Hematopoietic multipotent progenitor cell treated with erythropoietin and hydrocortisone succinate and interleukin-3 and kit ligand, for 8 days (in vitro differentiated cells): Measurements from ENCODE around the gene KRTAP1-5.
"Not testable (repeated sequence)": the region's sequence is repeated elsewhere in the genome, so short reads cannot be mapped to it uniquely, and the experiment has no call there.

Experiments used
- DNase-seq: peaks from one replicate; pipeline ENCODE4 v3.0.0-alpha.2; 2015

KRTAP1-5 gene

GRCh38 chr17:41002814-41003213, 24.2 kb downstream of the KRTAP1-5 start:
- no peak for DNase-seq

DNA sequence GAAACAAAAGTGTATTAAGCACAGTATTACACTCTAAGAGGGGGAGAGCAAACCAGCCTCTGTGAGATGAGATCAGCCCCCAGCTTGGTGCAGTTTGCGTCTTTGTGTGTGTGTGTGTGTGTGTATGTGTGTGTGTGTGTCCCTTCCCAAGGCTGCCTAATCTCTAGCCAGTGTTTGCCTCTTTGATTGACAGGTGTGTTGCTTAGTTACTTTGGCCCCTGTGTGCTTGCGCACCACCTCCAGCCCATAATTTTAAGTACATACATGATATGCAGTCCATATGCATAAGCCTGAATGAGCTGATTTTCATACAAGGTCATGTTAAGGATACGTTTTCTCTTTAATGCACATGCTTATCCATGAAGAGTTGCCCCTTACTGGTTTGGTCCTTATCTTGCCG, 25.2 kb downstream of the KRTAP1-5 start:
- DNase-seq = no peak

- DNase-seq = not testable (repeated sequence)
Measured at GRCh38 chr17:40999563-40999962, 27.4 kb downstream of the KRTAP1-5 start, which contains the start of gene KRTAP3-2. Gene KRTAP3-2, minus strand, starts transcription at chr17:40999906. Its CDS starts 53 bp downstream, at chr17:40999853.

- DNase-seq = no peak
Measured at GRCh38 chr17:40997361-40997760, 29.6 kb downstream of the KRTAP1-5 start.

- DNase-seq = no peak
Measured at GRCh38 chr17:40996829-40997228, 30.2 kb downstream of the KRTAP1-5 start.

GRCh38 chr17:40995116-40995515, 31.9 kb downstream of the KRTAP1-5 start:
- DNase-seq = no peak

DNA sequence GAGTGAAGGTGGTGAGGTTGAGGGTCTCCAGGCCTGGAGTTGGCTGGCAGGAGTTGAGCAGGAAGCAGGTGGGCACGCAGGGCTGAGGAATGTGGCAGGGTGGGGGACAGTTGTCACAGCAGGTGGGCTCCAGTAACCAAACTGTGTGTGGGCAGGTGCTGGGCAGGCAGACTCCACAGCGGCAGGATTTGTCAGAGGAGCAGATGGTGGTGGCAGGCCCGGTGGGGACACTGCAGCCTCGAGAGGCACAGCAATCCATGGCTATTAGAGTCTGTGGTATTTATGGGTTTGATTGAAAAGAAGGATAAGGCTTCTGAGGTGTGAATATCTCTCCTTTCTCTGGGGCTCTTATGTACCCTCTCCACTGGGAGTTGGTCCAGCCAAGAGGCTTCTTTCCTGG, 33.2 kb downstream of the KRTAP1-5 start, which contains the start of gene KRTAP3-3:
Gene KRTAP3-3 (minus strand): TSS at position 326 of the 400 bp plus-strand sequence. CDS start 67 bp downstream, at position 259.
- DNase-seq = no peak

- no peak for DNase-seq
Measured at GRCh38 chr17:40993084-40993483, 33.9 kb downstream of the KRTAP1-5 start.

DNA sequence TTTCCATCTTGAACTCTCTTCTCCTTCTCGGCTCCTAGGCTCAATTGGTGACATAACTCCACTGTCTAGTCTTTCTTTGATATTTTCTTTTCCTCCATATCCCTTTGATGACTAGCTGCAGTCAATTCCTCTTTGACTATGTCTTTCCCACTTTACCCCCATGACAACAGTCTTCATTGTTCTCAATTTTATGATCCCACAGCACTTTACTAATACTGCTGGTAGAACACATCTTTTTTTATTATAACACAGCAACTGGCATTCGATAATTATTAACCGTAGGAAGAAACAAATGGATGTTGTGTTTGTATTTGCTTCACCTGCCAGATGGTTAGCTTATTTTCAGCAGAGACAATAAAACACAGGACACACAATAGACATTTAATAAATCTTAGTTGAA, 34.3 kb downstream of the KRTAP1-5 start:
- no peak for DNase-seq

GRCh38 chr17:40986920-40987319, 40.1 kb downstream of the KRTAP1-5 start:
- DNase-seq = no peak

DNA sequence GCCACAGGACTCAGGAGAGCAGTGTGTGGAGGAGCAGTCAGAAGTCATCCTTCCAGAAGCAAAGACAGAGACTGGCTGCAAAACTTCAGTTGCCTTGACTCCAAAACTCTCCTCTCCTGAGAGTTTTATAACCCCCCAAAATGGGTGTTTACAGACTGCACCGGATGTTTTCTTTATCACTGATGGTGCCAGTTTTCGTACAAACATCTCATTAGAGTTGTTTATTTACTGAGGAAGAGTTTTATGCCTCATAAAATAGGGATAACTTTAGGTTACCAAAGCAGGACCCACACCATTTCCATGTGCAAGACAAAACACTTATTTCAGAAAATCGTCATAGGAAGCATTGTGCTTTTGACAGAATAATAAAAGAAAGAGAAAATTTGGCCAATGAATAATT, 42.8 kb downstream of the KRTAP1-5 start, which contains the start of gene KRT40:
Gene KRT40 (minus strand): TSS at position 101 of the 400 bp plus-strand sequence. CDS start 53 bp downstream, at position 48.
- DNase-seq = no peak

DNA sequence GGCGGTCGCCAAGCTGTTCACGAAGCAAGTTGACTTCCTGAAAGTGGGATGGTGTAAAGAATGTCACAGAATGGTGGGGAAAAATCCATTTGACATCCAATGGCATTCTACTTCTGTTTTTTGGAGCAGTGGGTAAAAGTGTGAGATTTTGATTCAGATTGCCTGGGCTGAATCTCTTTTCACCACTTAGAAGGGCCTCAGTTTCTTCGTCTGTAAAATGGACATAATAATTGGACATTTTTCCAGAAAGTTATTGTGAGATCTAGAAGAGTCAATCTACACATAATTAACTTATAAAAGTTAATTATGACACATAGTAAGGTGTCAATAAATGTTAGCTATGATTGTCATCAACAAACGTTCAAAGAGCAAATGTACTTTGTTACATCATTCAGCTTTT, 45.9 kb downstream of the KRTAP1-5 start:
- DNase-seq = no peak

DNA sequence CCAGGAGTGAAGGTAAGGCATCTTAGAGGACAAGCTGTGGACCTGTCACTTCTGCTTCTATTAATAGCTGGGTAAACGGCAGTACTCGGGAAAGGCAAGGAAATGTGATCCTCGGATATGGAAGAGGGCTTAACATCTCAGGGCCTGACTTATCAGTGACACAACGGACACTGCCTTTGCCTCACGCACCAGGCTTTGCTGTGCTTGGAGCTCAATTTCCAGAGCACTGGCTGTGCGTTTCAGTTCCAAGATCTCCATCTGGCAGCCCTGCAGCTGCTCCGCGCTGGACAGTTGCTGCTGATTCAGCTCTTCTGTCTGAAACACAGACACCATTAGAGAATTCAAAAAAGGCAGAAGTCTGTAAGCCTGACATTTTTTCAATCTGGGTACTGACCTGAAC, 46.4 kb downstream of the KRTAP1-5 start:
- DNase-seq = no peak

DNA sequence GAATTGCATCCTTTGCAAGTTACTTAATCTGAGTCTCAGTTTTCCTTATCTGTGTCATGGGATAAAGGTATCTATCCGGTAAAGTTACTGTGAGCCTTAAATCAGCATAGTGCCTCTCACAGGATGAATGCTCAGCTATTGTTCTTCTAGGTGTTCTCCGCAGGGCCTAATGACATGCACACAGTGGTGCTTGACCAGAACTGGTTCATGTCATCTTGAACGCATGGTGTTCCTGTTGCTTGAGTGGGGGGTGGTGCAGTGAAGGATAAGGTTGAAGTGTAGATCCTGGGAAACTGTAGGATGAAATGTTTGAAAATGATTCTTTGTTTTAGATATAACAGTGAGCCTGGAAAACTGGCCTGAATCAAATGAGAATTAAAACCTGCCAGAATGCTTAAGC, 46.9 kb downstream of the KRTAP1-5 start:
- DNase-seq = no peak

- DNase-seq = no peak
Measured at GRCh38 chr17:40978575-40979151, 48.3 kb downstream of the KRTAP1-5 start.
